OCI-LY7 (cell line): Measurements from ENCODE around the gene KCNA2.

Experiments used
- CTCF ChIP-seq: fragments of 200-600 bp; sonication (generic); conservative IDR thresholded peaks from 2 replicates; pipeline ENCODE4 v1.5.1; 2014; ENCODE audit warnings: mild to moderate bottlenecking, antibody characterized with exemption, low read length, moderate library complexity, mixed read lengths
- EZH2phosphoT487 ChIP-seq: fragments of 200-600 bp; sonication (generic); IDR thresholded peaks from 2 replicates; pipeline ENCODE4 v1.6.1; 2018; ENCODE audit warnings: low read depth, borderline replicate concordance, mild to moderate bottlenecking, mixed run types, antibody characterized with exemption, low read length, moderate library complexity, mixed read lengths

GRCh38 chr1:110555807-110556470, 50.2 kb downstream of the KCNA2 start:
- TF ChIP-seq CTCF (no peak), EZH2phosphoT487 (no peak)
